Measurements from ENCODE around the gene CRYBG1.
"Not testable (repeated sequence)": the region's sequence is repeated elsewhere in the genome, so short reads cannot be mapped to it uniquely, and the experiment has no call there.

CRYBG1 gene

DNA sequence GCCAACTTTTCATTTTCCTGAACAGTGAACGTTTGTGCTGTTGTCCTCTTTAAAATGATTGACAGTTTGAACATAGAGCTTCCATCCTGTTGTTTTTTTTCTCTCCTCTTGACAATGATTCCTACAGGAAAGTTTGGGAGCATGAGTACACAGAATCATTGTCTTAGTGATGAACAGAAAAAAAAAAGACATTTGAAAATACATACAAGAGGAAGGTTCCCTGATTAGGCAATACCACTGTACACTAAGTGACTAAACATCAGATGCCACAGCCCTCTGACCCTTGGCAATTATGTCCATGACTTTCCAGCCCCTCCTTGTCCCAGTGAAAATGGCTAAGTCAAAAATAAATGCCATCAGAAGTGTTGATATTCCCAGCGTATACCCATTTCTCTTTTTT, 197.3 kb downstream of the CRYBG1 start:
- TF ChIP-seq, protein P1, sequence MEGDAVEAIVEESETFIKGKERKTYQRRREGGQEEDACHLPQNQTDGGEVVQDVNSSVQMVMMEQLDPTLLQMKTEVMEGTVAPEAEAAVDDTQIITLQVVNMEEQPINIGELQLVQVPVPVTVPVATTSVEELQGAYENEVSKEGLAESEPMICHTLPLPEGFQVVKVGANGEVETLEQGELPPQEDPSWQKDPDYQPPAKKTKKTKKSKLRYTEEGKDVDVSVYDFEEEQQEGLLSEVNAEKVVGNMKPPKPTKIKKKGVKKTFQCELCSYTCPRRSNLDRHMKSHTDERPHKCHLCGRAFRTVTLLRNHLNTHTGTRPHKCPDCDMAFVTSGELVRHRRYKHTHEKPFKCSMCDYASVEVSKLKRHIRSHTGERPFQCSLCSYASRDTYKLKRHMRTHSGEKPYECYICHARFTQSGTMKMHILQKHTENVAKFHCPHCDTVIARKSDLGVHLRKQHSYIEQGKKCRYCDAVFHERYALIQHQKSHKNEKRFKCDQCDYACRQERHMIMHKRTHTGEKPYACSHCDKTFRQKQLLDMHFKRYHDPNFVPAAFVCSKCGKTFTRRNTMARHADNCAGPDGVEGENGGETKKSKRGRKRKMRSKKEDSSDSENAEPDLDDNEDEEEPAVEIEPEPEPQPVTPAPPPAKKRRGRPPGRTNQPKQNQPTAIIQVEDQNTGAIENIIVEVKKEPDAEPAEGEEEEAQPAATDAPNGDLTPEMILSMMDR (IDR thresholded peaks at IDR 0.05; ENCODE audit: insufficient read depth, missing control alignments): no peak
- FAIRE-seq (no peak), DNase-seq (ENCODE audit: insufficient read length, low spot score) (no peak)

DNA sequence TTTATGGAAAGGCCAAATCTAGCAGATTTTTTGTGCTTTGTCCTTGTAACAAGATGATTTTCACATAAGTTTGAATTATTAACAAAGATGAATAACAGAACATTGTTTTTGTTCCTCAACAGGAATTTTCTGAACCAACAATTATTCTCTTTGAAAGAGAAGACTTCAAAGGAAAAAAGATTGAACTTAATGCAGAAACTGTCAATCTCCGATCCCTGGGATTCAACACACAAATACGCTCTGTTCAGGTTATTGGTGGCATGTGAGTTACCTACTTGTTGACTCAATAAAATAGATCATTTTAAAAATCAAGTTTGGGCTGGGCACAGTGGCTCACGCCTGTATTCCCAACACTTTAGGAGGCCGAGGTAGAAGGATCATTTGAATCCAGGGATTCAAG, 197.8 kb downstream of the CRYBG1 start:
- DNase-seq (ENCODE audit: insufficient read length, low spot score): no peak
- FAIRE-seq: no peak
- TF ChIP-seq, protein P1 (IDR thresholded peaks at IDR 0.05; ENCODE audit: insufficient read depth, missing control alignments): no peak

DNA sequence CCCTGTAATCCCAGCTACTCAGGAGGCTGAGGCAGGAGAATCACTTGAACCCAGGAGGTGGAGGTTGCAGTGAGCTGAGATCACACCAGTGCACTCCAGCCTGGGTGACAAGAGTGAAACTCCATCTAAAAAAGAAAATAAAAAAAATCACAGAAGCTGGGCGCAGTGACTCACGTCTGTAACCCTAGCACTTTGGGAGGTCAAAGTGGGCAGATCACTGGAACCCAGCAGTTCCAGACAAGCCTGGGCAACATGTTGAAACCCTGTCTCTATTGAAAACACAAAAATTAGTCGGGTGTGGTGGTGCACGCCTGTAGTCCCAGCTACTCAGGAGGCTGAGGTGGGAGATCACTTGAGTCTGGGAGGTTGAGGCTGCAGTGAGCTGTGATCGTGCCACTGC, 199.1 kb downstream of the CRYBG1 start:
- not testable (repeated sequence) for FAIRE-seq; DNase-seq (ENCODE audit: insufficient read length, low spot score)

DNA sequence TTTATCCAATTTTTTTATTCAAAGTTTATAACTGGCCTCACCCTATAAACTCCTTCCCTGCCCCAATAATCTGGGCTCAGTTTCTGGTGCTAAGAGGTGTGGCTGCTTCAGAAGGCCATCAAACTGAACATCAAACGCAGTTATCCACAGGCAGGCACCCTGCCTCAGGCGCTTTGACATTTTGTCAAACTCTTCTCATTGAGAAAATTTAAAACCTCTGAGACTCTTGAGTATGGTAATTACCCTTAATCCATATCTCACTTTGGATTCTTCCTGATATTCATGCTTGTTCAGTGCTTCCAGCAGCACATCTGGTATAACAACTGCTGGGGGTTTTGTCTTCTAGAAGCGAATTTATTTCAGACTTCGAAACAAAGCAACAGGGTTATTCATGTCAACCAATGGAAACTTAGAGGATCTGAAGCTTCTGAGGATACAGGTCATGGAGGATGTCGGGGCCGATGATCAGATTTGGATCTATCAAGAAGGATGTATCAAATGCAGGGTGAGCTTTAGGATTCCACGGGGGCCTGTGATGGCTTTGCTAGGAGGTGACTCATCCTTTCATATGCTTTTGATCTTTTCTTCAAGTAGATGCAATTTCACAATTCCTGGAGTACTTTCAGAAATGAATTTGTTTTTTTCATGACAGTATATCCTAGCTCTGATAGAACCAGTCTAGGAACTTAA, 200.6 kb downstream of the CRYBG1 start:
- TF ChIP-seq, protein P1 (IDR thresholded peaks at IDR 0.05; ENCODE audit: insufficient read depth, missing control alignments): no peak
- FAIRE-seq (no peak), DNase-seq (ENCODE audit: insufficient read length, low spot score) (no peak)

DNA sequence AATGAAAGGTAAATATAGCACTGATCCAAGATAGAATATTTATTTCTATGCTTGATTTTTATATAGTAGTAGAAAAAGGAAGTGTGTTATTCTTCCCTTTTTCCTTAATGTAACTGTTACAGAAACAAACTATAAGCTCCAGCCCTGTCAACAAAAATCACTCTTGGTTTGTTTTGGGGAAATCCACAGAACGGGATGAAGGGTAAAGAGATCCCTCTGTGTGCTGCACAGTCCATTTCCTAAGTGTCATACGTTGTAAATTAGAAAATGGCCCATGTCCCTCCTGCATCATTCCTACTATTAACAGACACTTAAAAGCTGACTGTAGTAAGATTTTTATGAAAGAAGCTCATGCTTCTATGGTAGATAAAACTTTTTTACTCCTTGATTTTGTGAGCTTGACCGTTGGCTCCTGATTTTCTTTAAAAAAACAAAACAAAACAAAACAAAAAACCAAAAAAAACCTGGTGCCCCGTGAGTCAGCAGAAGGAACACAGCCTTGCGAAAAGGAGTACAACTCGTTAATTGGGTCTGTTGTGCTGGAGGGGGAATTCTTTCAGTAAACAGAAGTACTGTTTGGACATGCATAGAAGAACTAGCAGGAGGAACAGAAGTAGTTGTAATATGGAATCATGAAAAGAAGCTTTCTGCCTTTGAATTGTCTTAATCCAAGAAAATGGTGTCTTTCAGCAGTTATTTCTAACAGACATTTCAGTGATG, 201.3 kb downstream of the CRYBG1 start:
- TF ChIP-seq, protein P1 (IDR thresholded peaks at IDR 0.05; ENCODE audit: insufficient read depth, missing control alignments): no peak
- DNase-seq (ENCODE audit: insufficient read length, low spot score) (no peak), FAIRE-seq (no peak)

DNA sequence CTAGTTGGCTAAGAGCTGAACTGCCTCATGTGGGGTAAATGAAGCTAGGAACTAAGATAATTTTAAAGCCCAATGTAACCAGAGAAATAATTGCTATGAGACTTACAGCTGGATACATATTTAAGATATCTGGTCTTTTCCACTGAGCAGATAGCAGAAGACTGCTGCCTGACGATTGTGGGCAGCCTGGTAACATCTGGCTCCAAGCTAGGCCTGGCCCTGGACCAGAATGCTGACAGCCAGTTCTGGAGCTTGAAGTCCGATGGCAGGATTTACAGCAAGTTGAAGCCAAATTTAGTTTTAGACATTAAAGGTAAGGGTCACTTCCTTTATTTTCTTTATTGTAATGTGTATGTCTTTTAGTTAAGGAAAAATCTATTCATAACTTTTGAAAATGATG, 203.1 kb downstream of the CRYBG1 start:
- no peak for FAIRE-seq

DNA sequence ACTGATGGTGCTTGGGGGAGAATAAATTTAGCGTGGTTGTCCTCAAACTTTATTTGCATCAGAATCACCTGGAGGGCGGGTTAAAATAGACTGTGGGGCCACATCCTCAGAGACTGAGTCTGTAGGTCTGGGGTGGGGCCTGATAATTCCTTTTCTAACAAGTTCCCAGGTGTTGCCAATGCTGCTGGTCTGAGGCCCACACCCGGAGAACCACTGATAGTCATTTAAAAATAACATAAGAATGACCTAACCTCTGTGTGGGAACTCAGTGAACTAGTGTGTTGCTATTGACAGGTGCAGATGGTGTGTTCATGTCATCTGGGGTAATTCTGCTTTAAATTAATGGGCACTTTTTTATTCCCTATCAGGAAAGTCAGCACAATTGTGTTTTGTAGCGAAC, 204.0 kb downstream of the CRYBG1 start:
- no peak for FAIRE-seq
- no peak for DNase-seq (ENCODE audit: insufficient read length, low spot score)
- TF ChIP-seq, protein P1 (IDR thresholded peaks at IDR 0.05; ENCODE audit: insufficient read depth, missing control alignments): no peak

More for the DNA sequence above, 203.1 kb downstream of the CRYBG1 start:
- TF ChIP-seq, protein P1 (IDR thresholded peaks at IDR 0.05; ENCODE audit: insufficient read depth, missing control alignments): no peak
- DNase-seq (ENCODE audit: insufficient read length, low spot score): no peak
